ENCODE data around the gene MSX2.

The MSX2 gene

DNA sequence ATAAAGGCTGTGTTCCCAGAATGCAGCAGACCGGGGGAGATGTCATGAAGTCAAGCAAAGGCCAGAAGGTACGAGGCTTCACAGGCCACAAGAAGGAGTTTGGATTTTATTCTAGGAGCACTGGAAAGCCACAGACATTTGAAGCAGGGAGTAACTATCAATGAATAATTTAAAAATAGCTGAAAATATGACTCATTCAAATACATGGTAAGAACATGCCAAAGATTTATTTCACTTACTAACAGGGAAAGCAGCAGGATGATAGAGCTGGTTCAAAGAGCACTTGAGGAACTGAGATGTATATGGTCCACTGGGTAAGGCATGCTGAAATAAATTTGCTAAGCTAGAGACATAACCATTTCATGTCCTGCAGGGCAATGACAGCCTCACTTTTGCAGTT is 53.2 kb downstream of the MSX2 start:
- no peak for DNase-seq
